Suppressor macrophage treated with lipopolysaccharide for 4 hours (primary cell): ENCODE data around the gene CSNK2A3.
"Not testable (repeated sequence)": the region's sequence is repeated elsewhere in the genome, so short reads cannot be mapped to it uniquely, and the experiment has no call there.

Experiments
- DNase-seq: peaks from one replicate; pipeline ENCODE4 v3.0.0-alpha.2; 2020

Gene CSNK2A3

GRCh38 chr11:11378184-11378940 is 25.3 kb upstream of the CSNK2A3 start:
- no peak for DNase-seq

GRCh38 chr11:11374358-11375148 is 21.5 kb upstream of the CSNK2A3 start:
- DNase-seq, result no peak

- DNase-seq, result no peak
These were observed 20.9 kb upstream of the CSNK2A3 start for GRCh38 chr11:11373934-11374333.

GRCh38 chr11:11372461-11372860 is 19.4 kb upstream of the CSNK2A3 start:
- no peak for DNase-seq

GRCh38 chr11:11370962-11371303 is 17.9 kb upstream of the CSNK2A3 start:
- no peak for DNase-seq

GRCh38 chr11:11370255-11370961 is 17.4 kb upstream of the CSNK2A3 start:
- DNase-seq, result peak; percentile 87

- peak; percentile 4 for DNase-seq
These were observed 13.7 kb upstream of the CSNK2A3 start for GRCh38 chr11:11366793-11367192.

GRCh38 chr11:11363674-11364073 is 10.6 kb upstream of the CSNK2A3 start:
- no peak for DNase-seq

GRCh38 chr11:11359611-11360010 is 6.6 kb upstream of the CSNK2A3 start:
- no peak for DNase-seq

GRCh38 chr11:11356842-11357241 is 3.8 kb upstream of the CSNK2A3 start:
- no peak for DNase-seq

GRCh38 chr11:11351851-11352250 is 1.2 kb downstream of the CSNK2A3 start:
- not testable (repeated sequence) for DNase-seq

GRCh38 chr11:11351042-11351586 is 1.9 kb downstream of the CSNK2A3 start:
- DNase-seq, result no peak

- no peak for DNase-seq
These were observed 3.1 kb downstream of the CSNK2A3 start for GRCh38 chr11:11349870-11350337.

- no peak for DNase-seq
These were observed 3.8 kb downstream of the CSNK2A3 start for GRCh38 chr11:11349106-11349825.

GRCh38 chr11:11348303-11348702 is 4.7 kb downstream of the CSNK2A3 start:
- no peak for DNase-seq

GRCh38 chr11:11347592-11347991 is 5.5 kb downstream of the CSNK2A3 start:
- no peak for DNase-seq

GRCh38 chr11:11346303-11346702 is 6.7 kb downstream of the CSNK2A3 start:
- no peak for DNase-seq

GRCh38 chr11:11345099-11345498 is 8.0 kb downstream of the CSNK2A3 start:
- DNase-seq, result no peak

GRCh38 chr11:11344045-11344444 is 9.0 kb downstream of the CSNK2A3 start:
- DNase-seq, result no peak

GRCh38 chr11:11338304-11338703 is 14.7 kb downstream of the CSNK2A3 start:
- no peak for DNase-seq

GRCh38 chr11:11336664-11337063 is 16.4 kb downstream of the CSNK2A3 start:
- no peak for DNase-seq

GRCh38 chr11:11335043-11335442 is 18.0 kb downstream of the CSNK2A3 start:
- DNase-seq, result no peak

- no peak for DNase-seq
These were observed 18.4 kb downstream of the CSNK2A3 start for GRCh38 chr11:11334607-11335006.
